GM18867 (cell line): Measurements from ENCODE around the gene PYGM.
"Not testable (repeated sequence)": the region's sequence is repeated elsewhere in the genome, so short reads cannot be mapped to it uniquely, and the experiment has no call there.

Experiments
- ATAC-seq: cut with Tn5 transposase; IDR thresholded peaks from one replicate; pipeline ENCODE4 v1.9.1; 2021; ENCODE audit warnings: mild to moderate bottlenecking, moderate library complexity; ENCODE audit not compliant: unreplicated experiment

The PYGM gene

DNA sequence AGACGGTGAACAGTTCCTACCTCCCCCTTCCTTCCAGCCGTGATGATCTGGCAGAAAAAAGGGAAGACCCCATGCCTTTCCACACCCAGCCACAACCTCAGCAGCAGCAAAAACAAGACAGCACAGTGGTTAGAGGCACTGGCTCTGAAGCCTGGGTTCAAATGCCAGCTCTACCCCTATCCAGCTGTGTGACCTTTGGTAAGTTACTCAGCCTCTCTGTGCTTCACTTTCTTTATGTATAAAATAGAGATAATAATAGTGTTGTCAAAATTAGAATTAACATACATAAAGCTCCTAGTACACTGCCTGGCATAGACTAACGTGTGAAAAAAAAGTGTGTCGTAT lies 41.0 kb downstream of the PYGM start:
- ATAC-seq, result no peak

DNA sequence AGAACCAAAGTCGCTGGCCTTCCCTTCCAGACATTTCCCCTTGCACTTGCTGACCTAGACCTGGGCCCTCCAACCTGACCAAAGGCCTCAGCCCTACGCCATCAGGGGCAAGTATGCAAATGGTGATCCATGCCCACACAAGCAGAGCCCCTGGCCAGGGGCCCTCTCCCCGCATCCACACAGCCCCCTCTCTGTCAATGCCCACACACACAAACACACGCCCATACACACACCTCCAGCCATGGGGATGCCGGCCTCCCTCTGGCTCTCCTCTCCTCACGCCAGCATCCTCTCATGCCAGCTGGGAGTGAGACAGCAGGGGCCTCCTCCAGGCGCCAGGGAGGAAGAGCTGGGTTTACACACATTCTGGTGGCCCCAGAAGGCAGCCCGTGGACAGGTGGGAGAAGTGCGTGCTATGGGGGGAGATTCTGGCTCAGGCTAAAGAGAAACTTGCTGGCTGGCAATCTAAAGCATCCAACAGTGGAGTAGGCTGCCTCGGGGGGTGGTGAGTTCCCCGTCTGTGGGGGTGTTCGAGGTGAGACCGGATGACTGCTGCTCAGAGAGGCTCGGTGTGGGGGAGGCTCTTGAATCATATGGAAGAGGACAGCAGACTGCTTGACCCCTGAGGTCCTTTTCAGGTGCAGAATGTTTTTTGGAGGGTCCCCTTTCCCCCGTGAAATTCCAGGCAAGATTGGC lies 41.5 kb downstream of the PYGM start:
- ATAC-seq, result no peak

DNA sequence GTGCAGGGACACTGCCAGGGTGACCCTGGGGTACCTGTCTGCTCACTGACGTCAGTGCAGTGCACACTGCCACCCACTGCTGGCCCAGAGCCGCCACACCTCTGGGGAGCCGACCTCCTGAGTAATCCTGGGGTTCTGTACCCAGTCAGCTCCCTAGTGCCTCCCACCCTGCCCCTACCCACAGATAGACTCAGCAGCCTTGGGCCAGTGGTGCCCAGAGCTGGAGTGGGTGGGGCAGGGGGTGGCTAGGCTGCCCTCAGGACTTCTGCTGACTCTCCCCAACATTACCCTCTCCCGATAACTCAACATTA lies 42.6 kb downstream of the PYGM start:
- no peak for ATAC-seq

DNA sequence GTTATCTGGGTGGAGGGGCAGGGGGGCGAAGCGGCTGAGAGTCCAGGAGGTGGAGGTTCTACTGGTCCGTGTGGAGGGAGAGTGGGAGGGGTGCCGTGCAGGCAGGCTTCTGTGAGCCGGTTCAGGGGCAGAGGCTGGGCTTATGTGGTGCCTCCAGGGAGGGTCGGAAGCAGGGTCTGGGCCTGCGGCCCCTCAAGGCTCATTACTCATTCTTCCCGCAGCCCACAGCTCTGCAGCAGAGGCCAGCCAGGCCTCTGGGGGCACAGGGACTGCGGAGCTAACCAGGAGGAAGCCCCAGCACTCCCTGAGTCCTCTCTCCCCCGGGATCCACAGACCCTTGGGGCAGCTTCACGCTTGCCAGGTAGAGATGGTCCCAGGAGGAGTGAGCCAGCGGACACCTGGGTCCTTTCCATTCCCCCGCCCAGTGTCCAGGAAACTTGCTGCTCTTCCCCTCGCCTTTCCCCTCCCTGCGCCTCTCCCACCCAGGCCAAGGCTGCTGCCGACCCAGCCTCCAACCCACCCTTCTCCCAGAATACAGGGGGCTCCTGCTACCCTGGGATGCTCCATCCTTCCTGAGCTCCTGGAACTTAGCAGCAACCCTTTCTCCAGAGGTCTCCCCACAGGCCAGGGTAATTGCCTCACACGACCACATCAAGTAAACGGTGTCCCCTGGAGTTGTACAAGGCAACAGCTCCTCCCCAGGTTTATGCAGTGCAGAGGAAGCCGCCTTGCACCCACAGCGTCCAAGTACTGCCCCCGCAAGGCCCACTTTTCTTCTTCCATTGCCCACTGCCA lies 43.1 kb downstream of the PYGM start:
- ATAC-seq, result no peak

DNA sequence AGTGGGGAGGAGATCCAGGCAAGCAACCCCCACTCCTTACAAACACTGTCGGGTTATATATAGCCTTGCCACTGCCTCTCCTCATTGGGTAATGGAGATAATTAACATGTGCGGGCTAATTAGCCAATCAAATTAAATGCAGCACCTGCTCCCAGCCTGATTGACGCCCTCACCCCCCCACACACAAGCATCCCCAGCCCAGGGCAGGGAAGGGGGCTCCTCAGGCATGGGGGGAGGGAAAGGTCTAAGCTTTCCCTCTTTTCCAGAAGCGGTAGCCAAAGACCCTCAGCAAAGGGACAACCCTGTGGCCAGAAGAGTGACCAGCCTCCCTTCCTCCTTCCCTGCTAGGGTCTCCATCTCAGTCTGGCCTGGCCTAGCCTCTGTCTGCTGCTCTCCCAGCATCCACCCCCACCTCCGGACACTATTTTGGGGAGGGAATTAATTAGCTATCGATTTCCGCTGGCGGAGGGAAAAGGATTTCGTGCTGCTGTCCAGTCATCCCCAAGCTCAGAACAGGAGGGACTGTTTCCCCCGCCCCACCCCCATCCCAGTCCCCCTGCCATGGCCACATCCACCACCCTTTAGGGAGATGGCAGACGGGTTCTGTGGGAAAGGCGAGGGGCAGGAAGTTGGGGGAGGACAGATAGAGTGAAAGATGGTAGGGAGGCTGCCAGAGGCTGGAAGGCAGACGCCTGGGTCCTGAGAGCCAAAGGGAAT lies 43.9 kb downstream of the PYGM start:
- no peak for ATAC-seq

DNA sequence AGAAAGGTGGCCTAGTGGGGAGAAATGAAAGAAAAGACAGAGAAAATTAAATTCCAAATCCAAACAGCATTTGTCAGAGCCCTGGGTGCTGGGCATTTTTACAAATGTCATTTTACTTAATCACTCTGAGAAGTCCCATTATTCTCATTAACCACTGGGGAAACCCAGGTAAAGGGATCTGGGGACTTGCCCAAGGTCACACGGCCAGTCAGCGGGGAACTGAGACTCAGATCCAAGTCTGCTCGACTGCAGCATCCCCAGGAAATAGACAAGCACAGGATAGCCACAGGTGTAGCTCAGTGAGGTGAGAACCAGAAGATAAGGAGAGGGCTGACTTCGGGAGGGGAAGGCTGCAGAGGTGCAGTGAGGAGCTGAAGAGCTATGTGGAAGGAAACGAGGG lies 44.7 kb downstream of the PYGM start:
- ATAC-seq, result no peak

DNA sequence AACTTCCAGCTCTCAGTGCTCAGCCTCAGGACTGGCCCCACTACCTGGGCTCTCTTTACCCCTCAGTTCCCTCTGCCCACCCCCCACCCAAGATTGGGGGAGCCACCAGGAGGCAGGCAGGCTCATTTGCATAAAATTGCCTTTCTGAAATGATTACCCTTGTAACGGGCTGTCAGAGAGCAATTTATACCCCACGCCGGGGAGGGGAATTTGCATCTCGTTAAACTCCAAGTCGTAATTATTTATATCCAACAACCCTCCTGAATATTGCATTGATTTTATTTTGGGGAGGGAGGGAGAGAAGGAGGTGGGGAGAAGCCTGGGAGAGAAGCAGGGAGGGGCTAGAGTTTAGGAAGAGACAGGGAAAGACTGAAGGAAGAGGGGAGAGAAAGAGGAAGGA lies 45.1 kb downstream of the PYGM start:
- ATAC-seq, result no peak

DNA sequence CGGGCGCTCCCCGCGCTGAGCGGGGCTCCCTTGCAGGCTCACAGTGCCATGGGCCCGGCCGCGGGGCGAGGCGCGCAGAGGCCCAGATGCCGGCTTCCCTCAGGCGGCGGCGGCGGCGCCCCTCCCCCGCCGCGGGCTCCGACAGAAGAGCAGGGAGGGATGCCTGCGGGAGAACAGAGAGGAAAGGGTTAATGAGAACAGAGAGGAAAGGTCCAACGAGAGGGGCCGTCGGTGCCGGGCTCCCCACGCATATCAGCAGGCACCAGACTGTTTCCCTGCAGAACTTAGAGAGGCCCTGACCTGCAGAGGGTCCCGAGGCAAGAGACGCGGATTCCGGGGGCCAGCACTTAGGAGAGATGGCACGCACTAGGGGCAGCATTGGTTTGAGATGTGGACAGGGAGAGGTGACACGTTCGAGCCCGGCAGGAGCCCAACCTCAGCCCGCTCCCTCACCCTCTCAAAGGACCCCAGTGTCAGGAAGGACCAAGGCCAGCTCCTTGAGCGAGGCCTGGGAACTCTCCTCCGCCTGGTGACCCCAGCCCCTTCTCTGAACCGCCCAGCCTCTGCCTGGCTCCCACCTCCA lies 45.9 kb downstream of the PYGM start:
- ATAC-seq, result no peak

DNA sequence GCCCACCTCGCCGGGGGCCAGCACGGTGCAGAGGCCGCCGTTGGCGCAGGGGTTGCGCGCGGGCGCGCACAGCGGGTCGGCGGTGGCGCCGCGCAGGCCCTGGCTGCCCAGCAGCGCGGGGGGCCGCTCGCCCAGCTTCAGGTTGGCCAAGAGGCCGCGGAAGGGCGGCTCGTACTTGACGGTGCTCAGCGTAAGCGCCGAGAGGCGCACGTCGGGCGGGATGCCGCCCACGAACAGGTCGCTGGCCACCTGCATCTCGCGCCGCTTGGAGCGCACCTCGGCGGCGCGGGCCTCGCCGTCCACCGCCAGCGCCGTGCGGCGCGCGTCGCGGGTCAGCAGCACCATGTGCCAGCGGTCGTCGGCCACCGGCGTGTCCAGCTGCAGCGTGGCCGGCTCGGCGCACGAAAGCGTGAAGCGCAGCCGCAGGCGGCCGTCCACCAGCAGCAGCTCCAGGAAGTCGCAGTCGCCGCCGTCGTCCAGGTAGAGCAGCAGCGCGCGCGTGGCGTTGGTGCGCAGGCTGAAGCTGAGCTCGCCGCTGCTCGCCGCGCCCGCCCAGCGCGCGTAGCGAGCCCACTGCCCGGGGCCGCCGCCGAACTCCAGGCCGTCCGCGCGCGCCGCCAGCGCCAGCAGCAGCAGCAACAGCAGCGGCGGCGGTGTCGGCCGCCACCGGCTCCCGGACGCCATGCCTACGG lies 46.6 kb downstream of the PYGM start:
- ATAC-seq, result no peak

DNA sequence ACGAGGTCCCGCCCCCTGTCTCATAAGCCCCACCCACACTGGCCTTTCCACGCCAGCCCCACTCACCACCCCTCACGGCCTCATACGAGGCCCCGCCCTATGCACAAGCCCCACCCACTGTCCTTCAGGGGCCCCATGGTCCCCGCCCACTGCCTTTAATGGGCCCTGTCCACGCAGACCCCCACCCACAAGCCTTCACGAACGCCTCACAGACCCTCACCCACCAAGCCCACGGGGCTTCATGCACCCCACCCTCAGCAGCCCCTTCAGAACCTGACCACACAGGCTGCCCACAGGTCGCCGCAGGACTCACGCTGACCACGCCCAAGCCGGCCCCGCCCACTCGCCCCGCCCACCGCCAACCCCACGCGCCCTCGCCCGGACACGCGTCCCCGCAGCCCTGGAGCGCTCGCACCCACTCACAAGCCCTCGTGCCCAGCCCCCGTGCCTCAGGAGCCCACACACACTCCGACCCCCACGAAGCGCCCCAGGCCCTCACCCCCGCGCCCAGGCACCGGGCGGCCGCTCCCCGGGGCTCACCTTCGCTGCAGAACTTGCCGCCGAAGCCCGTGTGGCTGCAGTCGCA lies 47.3 kb downstream of the PYGM start:
- no peak for ATAC-seq

DNA sequence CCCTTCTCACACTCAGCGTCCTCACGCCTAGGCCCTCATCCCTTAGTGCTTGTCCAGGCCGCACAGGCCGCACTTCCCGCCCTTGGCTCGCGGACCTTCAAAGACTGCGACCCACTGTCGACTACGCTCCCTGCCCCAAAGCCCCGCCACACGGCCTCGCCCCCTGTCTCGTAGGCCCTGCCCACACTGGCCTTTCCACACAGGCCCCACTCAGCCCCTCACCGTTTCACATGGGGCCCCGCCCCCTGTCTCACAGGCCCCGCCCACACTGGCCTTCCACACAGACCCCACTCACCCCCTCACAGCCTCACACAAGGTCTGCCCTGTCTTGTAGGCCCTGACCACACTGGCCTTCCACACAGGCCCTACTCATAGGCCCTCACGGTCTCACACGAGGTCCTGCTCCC lies 47.8 kb downstream of the PYGM start:
- no peak for ATAC-seq

DNA sequence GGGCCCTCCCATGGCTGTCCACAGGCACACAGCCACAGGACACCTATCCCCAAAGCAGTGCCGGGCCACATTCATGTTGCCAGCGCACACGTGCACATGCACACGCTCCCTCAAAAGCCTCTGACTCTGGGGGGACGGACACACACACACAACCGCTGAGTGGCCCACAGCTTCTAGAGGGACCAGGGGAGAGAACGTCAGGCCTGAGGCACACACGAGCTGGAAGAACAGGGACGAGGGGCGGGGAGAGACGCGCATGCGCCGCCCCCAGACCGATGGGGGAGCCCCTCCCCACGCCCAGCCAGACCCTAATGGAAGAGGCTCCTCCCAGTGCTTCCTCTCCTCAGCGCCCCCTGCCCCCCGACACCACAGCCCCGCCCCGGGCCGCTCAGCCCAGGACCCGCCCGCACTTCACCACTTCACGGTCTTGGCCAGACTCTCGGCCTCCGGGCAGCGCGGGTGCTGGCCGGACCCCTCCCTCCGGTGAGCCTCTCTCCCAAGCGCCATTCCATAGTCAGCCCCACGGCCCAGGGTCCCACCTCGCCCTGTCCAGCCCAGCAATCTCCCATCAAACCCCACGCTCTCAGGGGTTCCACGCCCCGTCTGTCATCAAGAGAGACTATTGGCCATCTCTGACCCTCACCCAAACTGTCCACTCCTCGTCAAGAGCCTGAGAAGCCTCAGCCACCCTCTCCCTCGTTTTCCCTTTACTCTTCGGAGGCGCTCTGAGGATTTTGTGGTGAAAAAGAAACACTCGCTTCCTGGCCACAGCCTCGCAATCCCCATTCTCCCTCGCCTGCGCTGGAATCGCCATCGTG lies 48.4 kb downstream of the PYGM start:
- ATAC-seq, result no peak

DNA sequence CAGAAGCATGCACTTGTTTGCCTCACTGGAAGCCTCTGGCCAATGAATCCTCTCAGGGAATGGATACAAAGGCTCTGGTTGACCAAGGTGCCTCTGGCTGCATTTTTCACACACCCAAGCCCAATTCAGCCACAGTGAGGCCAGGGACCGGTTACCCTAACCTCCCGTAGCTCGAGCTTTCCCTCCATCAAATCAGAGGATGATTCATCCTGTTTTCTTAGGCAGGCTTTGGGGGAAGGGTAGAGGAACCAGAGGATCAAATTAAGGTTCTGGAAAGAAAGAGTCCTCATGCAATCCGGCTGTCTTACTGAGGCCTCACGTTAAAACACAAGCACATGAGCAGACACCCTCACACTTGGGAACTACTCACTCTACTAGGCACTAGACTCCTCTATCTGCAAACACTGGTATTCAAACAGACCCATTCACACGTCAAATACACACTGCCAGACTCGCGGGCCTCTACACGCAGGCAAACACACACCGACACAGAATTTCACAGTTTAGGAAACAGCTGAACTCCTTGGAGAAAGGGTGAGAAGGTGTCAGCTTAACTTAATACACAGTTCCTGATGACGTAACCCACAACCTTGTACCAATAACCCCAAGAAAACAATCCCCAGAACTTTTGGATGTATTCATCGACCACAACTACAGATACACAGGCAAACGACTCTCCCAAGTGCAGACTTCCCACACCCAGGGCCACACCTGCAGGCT lies 49.2 kb downstream of the PYGM start:
- no peak for ATAC-seq

DNA sequence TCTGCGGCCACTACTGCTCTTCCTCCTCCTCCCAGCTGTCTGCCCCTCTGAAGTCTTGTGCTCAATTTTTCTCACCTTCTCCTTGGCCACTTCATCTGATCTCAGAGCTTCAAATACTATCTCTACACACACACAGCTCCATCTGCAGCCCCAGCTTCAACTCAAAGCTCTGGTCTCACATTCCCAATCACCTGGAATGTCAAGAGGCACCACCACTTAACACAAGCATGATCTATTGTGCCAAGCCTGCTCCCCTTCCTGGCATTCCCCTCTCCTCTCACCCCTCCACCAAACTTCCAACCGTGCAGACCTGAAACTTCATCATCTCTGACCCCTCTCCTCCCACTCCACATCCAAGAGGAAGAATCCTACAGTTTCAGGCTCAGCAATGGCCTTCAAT lies 54.3 kb downstream of the PYGM start:
- ATAC-seq, result no peak

DNA sequence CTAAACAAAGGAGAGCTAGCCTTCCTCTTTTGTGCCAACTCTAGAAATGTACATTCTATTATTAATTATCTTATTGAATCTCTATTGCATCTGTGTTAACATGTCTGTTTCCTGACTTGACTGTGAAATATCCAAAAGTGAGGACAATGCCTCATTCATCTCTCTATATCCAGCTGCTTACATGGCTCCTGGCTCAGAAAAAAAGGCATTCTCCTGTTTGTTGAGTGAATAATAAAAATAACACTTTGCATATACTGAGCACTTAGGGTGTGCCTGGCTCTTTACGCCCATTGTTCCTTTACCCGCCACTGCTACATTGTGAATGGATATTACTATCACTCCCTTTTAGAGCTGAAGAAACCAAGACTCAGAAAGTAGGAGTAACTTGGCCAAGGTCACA lies 56.7 kb downstream of the PYGM start:
- no peak for ATAC-seq

DNA sequence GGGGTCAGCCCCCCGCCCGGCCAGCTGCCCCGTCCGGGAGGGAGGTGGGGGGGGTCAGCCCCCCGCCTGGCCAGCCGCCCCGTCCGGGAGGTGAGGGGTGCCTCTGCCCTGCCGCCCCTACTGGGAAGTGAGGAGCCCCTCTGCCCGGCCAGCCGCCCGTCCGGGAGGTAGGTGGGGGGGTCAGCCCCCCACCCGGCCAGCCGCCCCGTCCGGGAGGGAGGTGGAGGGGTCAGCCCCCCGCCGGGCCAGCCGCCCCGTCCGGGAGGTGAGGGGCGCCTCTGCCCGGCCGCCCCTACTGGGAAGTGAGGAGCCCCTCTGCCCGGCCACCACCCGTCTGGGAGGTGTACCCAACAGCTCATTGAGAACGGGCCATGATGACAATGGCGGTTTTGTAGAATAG lies 57.8 kb downstream of the PYGM start:
- ATAC-seq, result not testable (repeated sequence)

DNA sequence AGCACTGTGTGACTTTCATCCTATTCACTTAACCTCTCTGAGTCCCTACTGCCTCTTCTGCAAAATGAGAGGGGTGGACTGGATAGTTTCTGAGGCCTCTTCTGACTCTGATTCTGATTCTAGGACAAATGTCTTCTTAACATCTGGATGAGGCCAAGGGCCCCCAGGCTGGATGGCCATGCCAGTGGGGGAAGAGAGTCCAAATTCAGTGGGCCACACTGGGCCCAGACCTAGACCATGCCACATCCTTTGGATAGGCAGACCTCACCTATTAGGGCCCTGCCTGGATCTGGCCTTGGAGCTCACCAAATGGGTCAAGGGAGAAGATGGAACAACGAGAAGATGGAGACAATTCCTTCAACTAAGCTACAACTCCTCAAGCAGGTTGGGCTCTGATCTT lies 61.3 kb downstream of the PYGM start:
- ATAC-seq, result no peak

DNA sequence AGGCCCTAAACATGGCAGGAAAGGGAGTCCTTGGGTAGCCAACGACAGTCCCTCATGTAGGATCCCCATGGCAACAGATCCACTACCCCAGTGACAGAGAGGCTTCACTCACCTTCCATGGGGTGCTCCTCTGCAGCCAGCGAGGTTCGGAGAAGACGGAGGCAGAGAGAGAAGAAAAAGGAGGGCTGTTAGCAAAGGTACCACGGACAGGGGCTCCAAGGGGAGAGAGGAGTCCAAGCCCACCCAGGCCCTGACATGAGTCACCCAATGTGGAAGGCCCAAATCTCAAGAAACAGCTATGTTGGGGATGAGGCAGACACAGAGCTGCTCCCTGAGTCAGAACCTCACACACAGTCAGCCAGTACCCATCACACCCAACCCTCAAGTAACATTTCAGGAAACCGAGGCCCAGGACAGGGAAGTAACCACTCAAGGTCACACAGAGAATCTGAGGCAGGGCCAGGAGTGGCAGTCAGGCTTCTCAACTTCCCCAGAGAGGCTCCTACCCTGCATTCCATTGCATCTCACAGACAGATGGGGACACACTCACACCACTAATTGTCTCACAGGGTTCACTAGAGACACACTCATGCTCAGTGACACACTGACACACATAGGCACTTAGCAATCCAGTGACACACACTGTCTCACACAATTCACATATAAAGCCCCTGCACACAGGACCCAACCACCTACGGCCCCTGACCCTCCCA lies 62.0 kb downstream of the PYGM start:
- ATAC-seq, result no peak
